HG03575 (cell line): ENCODE results near the gene CD200R1L.

Experiments
- ATAC-seq: cut with Tn5 transposase; IDR thresholded peaks from one replicate; pipeline ENCODE4 v1.9.1; 2021; ENCODE audit not compliant: unreplicated experiment, insufficient number of reproducible peaks, low FRiP score; ENCODE audit errors: extremely low read depth

Gene CD200R1L

DNA sequence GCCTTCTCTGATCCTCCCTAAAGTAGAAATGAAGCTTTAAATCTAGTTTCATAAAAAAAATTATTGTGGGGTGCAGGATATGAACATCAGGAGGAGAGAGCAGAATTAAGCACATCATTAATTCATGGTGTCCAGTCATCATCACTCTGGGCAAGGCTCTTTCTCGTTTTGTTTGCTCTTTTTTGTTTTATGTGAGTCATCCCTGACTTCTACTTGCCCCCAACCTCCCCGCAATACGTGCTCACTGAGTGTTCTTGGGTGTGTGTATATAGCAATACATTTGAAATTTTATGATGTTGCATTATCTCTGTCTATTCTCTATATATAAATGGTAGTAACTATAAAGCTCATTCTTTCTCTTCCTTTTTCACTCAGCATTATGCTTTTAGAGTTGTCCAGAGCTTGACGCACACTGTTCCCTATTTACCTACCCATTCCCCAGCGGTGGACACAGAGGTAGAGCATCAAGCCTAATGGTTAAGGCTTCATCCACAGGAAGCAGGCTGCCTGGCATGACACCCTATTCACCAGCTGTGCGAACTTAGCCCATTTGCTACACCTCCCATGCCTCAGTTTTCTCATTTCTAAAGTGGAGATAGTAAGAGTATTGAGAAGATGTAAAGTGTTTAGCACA is 72.3 kb downstream of the CD200R1L start:
- ATAC-seq, result no peak

DNA sequence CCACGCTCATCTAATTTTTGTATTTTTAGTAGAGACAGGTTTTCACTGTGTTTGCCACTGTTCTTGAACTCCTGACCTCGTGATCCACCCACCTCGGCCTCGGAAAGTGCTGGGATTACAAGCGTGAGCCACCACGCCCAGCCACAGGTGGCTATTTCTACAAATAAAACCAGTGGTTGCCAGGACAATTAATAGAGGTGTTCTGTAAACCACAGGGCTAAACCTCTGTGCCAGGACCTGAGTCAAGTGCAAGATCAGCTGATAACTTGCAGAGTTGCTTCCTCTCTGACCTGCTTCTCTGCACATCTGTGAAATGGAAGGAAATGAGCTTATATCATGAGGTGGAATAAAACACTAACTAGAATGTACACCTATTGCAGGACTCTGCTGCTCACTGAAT is 72.8 kb downstream of the CD200R1L start:
- no peak for ATAC-seq

DNA sequence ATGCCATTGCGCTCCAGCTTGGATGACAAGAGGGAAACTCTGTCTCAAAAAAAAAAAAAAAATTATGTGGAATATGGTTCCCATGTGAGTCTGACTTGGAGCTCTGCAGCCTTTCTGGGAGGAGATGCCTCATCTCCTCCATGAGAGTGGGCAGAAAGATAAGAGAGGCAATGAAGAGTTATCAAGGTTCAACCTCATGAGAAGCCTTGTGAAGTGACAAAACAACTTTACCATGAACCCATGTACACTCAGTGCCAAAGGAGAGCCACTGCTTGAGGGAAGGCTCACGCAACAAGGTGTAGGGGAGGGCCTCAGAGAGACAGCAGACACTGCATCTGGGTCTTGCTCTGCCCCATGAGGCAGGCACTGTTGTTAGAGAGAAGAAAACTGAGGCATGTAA is 75.7 kb downstream of the CD200R1L start:
- no peak for ATAC-seq

DNA sequence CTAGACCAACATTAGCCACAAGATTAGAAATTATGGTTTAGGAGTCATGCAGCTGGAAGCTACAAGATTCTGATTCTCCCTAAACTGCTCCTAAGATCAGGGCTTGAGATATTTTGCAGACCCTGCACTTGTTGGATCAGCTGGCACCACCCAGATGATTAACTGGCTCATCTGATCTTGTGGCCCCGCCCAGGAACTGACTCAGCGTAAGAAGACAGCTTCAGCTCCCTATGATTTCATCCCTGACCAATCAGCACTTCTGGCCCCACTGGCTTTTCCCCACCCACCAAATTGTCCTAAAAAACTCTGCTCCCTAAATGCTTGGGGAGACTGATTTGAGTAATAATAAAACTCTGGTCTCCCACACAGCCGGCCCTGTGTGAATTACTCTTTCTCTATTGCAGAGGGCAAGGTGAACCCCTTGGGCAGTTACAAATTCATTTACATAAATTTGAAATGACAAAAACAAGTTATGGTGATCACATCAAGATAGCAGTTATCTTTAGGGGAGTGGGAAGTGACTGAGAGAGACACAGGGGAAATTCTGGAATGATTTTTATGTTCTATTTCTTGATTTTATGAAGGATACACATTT is 76.5 kb downstream of the CD200R1L start:
- ATAC-seq, result no peak

DNA sequence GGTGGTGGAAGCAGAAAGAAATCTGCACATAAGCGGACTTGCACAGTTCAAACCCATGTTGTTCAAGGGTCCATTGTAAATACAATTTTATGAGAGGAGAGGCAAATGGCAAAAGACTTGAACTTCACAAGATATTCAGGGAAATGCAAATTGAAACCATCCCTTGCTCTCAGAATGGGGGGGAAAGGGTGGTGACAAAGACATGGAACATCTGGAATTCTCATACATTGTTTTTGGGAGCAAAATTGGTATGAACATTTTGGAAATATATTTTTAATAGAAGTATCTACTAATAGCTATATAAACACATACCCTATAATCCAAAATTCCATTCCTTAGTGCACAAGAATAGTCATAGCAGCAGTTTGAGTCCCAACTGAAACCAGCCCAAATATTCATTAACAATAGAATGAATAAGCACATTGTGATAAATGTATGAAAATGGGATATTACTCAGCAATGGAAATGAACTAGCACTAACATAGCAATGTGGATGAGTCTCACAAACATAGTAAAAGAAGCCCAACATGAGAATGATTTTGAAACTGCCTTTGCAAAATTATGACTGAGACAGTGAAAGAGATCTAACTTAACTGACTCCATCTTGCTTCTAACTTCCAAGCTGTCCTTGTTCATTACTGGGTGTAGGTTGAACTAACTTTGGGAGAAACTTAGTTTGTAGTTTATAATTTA is 77.2 kb downstream of the CD200R1L start:
- no peak for ATAC-seq

DNA sequence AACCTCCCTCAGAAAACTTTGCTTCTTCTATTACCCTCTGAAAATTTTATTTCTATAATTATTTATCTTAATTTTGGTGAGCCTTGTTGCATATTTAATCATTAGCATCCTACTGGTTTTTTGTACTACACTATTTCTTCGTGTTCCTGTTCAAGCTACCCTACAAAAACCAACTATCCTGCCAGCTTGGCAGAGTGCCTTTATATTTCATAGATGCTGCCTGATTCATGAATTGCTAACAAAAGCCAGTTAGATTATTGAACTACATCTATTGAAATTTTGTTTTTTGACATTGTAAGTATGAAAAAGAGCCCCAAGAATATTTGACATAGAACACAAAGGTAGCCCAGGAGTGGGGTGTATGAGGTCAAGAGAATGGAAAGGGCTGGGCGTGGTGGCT is 78.9 kb downstream of the CD200R1L start:
- ATAC-seq, result no peak

DNA sequence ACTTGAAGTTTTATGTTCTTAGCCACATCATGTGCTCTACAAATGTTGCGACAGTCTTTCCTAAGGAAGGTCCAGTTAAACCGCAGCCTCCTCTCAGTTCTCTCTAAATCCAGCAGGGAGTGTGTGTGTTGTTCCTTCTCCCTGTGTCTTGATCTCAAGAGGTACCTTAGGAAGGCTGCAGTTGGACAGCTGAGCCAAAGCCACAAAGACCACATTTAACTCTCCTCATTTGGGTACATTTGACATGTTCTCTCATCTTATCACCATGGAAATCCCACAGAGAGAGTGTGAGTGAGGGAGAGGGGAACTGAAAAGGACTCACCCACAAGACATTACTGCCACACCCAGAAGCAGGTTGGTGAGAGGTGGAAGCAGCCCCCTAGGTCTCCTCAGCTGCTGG is 79.5 kb downstream of the CD200R1L start:
- no peak for ATAC-seq
